Cardiac muscle cell (in vitro differentiated cells and primary cell): ENCODE measurements around the gene PRPF40B. TPM values are rescaled to one million over a fixed set of nuclear protein-coding genes. Genes with fewer than 3 reads are reported as not detected.

Experiments
- DNase-seq, 2 donors: peaks; one replicate each; pipeline versions ENCODE4 v3.0.0 to v3.0.0-alpha.2; 2010 to 2017; ENCODE audit warnings: low read depth in 1 of 2, low spot score in 1 of 2
- H3K27ac ChIP-seq: fragments of 200-600 bp; sonication (generic); 2 replicates; pipeline ENCODE4 v1.5.1; 2016
- H3K27me3 ChIP-seq: fragments of 200-600 bp; sonication (generic); 2 replicates; pipeline ENCODE4 v1.6.0; 2016; ENCODE audit warnings: control low read depth
- H3K36me3 ChIP-seq: fragments of 200-600 bp; sonication (generic); 2 replicates; pipeline ENCODE4 v1.5.1; 2016; ENCODE audit warnings: control low read depth
- H3K4me1 ChIP-seq: fragments of 200-600 bp; sonication (generic); 2 replicates; pipeline ENCODE4 v1.8.1; 2017; ENCODE audit warnings: low read depth, mild to moderate bottlenecking, mixed run types
- H3K4me3 ChIP-seq: fragments of 200-600 bp; sonication (generic); 2 replicates; pipeline ENCODE4 v1.5.1; 2016; ENCODE audit warnings: mild to moderate bottlenecking
- H3K9me3 ChIP-seq: fragments of 200-600 bp; sonication (generic); 2 replicates; pipeline ENCODE4 v1.5.1; 2017; ENCODE audit warnings: low read depth, mild to moderate bottlenecking, control low read depth
- CTCF ChIP-seq: IDR thresholded peaks from 2 replicates; pipeline ENCODE4 v1.5.1; 2012; ENCODE audit warnings: low read depth, mild to moderate bottlenecking, low read length
- polyA plus RNA-seq: library from polyadenylated mRNA; unstranded; fragments of >200 nt; fragmentation: Nextera tagmentation; extraction: Ambion mirVana; gene quantifications from 2 replicates; pipeline ENCODE4 v1.2.1, GENCODE V29; 2016
- total RNA-seq: library from RNA; depleted of rRNA; stranded (reverse); fragments of >200 nt; gene quantifications from 2 replicates; pipeline ENCODE4 v1.2.3, GENCODE V29; 2016

Gene PRPF40B
- total and polyA plus RNA-seq, 2 experiments from 2014 or later: 46.4 to 52.9 TPM

- no peaks in the 10 kb centered on the region for H3K9me3 ChIP-seq
- no peak overlapping the region for H3K27ac ChIP-seq
- H3K4me3 ChIP-seq: no peak overlapping the region
- DNase-seq: no peak
- peaks cover 10% of the 10 kb centered on the region for H3K4me1 ChIP-seq
- no peaks in the 10 kb centered on the region for H3K27me3 ChIP-seq
- TF ChIP-seq CTCF: no peak
- H3K36me3 ChIP-seq: peaks cover 4% of the 10 kb centered on the region
Observed at GRCh38 chr12:49646871-49647654, 23.7 kb downstream of the PRPF40B start.

GRCh38 chr12:49647827-49648711 lies 24.7 kb downstream of the PRPF40B start:
- no peak for TF ChIP-seq CTCF
- H3K27me3 ChIP-seq: no peaks in the 10 kb centered on the region
- H3K4me3 ChIP-seq: no peak overlapping the region
- H3K27ac ChIP-seq: peak overlapping the region; percentile 13
- H3K9me3 ChIP-seq: no peaks in the 10 kb centered on the region
- H3K36me3 ChIP-seq: no peaks in the 10 kb centered on the region
- DNase-seq: no peak
- peaks cover 10% of the 10 kb centered on the region for H3K4me1 ChIP-seq

- H3K36me3 ChIP-seq: no peaks in the 10 kb centered on the region
- no peak for TF ChIP-seq CTCF
- peaks cover 10% of the 10 kb centered on the region for H3K4me1 ChIP-seq
- no peak overlapping the region for H3K4me3 ChIP-seq
- no peaks in the 10 kb centered on the region for H3K9me3 ChIP-seq
- H3K27ac ChIP-seq: peak overlapping the region; percentile 13
- H3K27me3 ChIP-seq: no peaks in the 10 kb centered on the region
- peak in 1 of 2 donors; percentile 34 for DNase-seq
Observed at GRCh38 chr12:49648712-49649003, 25.3 kb downstream of the PRPF40B start.

GRCh38 chr12:49649445-49649844 lies 26.1 kb downstream of the PRPF40B start:
- Histone ChIP-seq H3K27me3 (no peaks in the 10 kb centered on the region), H3K36me3 (no peaks in the 10 kb centered on the region), H3K27ac (peak overlapping the region; percentile 13), H3K4me3 (no peak overlapping the region), H3K9me3 (no peaks in the 10 kb centered on the region), H3K4me1 (peaks cover 10% of the 10 kb centered on the region)
- no peak for TF ChIP-seq CTCF
- no peak for DNase-seq

GRCh38 chr12:49649892-49650291 lies 26.5 kb downstream of the PRPF40B start:
- Histone ChIP-seq H3K27ac (no peak overlapping the region), H3K4me3 (no peak overlapping the region), H3K36me3 (no peaks in the 10 kb centered on the region), H3K27me3 (no peaks in the 10 kb centered on the region), H3K4me1 (peaks cover 10% of the 10 kb centered on the region), H3K9me3 (no peaks in the 10 kb centered on the region)
- DNase-seq: no peak
- TF ChIP-seq CTCF: no peak
